BE2C (cell line): ENCODE data around the gene COL15A1. TPM values are rescaled to one million over a fixed set of nuclear protein-coding genes. Genes with fewer than 3 reads are reported as not detected.

Experiments used
- DNase-seq: peaks from one replicate; pipeline ENCODE4 v3.0.0-alpha.2; 2020
- H3K27me3 ChIP-seq: fragments of 250-450 bp; sonication (Bioruptor Pico); 2 replicates; pipeline ENCODE4 v1.5.1; 2020; ENCODE audit warnings: mild to moderate bottlenecking
- H3K36me3 ChIP-seq: fragments of 250-450 bp; sonication (Bioruptor Pico); 2 replicates; pipeline ENCODE4 v1.5.1; 2020; ENCODE audit warnings: mild to moderate bottlenecking
- H3K4me1 ChIP-seq: fragments of 250-450 bp; sonication (Bioruptor Pico); 2 replicates; pipeline ENCODE4 v1.5.1; 2020
- H3K4me3 ChIP-seq: 2 replicates; pipeline ENCODE4 v1.5.1; 2011; ENCODE audit warnings: low read depth, low read length
- H3K9me3 ChIP-seq: fragments of 250-450 bp; sonication (Bioruptor Pico); 2 replicates; pipeline ENCODE4 v1.5.1; 2020
- CTCF ChIP-seq: IDR thresholded peaks from 2 replicates; pipeline ENCODE4 v1.5.1; 2012; ENCODE audit warnings: mild to moderate bottlenecking, low read depth, low read length
- polyA plus RNA-seq: library from polyadenylated mRNA; unstranded; fragments of >200 nt; gene quantifications from one replicate; pipeline ENCODE4 v1.2.1, GENCODE V29; 2012; ENCODE audit warnings: low read depth, missing spikeins; ENCODE audit not compliant: insufficient read length, insufficient read depth

Gene COL15A1
- polyA plus RNA-seq: not detected

- Histone ChIP-seq H3K4me3 (no peak within 1 kb of the TSS), H3K9me3 (no peaks in the 10 kb centered on the region; the same call in 1 of the 2 replicates), H3K27me3 (peaks cover 50% of the 10 kb centered on the region), H3K36me3 (no peaks in the 10 kb centered on the region), H3K4me1 (no peaks in the 10 kb centered on the region)
- TF ChIP-seq CTCF: no peak
- no peak for DNase-seq
Measured at GRCh38 chr9:98943682-98944056, at the start of gene COL15A1. TSS of gene COL15A1 (plus strand) at chr9:98943907. CDS start at chr9:98944062, 155 bp downstream.

- no peaks in the 10 kb centered on the region for H3K9me3 ChIP-seq
- no peak for DNase-seq
- no peaks in the 10 kb centered on the region for H3K36me3 ChIP-seq
- TF ChIP-seq CTCF: no peak
- H3K4me1 ChIP-seq: no peaks in the 10 kb centered on the region
- H3K27me3 ChIP-seq: peaks cover 10% of the 10 kb centered on the region
- H3K4me3 ChIP-seq: no peak overlapping the region
Measured at GRCh38 chr9:98894171-98894570, 49.5 kb upstream of the COL15A1 start.

- Histone ChIP-seq H3K4me1 (no peaks in the 10 kb centered on the region), H3K9me3 (no peaks in the 10 kb centered on the region), H3K4me3 (no peak overlapping the region), H3K36me3 (no peaks in the 10 kb centered on the region), H3K27me3 (peaks cover 10% of the 10 kb centered on the region)
- no peak for TF ChIP-seq CTCF
- DNase-seq: no peak
Measured at GRCh38 chr9:98894761-98895160, 48.9 kb upstream of the COL15A1 start.

- TF ChIP-seq CTCF: no peak
- no peaks in the 10 kb centered on the region for H3K9me3 ChIP-seq
- DNase-seq: no peak
- peaks cover 10% of the 10 kb centered on the region for H3K27me3 ChIP-seq
- no peaks in the 10 kb centered on the region for H3K4me1 ChIP-seq
- no peaks in the 10 kb centered on the region for H3K36me3 ChIP-seq
- H3K4me3 ChIP-seq: no peak overlapping the region
Measured at GRCh38 chr9:98896632-98897031, 47.1 kb upstream of the COL15A1 start.

- Histone ChIP-seq H3K4me3 (no peak overlapping the region), H3K4me1 (no peaks in the 10 kb centered on the region), H3K9me3 (no peaks in the 10 kb centered on the region), H3K27me3 (peaks cover 7% of the 10 kb centered on the region), H3K36me3 (no peaks in the 10 kb centered on the region)
- DNase-seq: no peak
- no peak for TF ChIP-seq CTCF
Measured at GRCh38 chr9:98897745-98898144, 46.0 kb upstream of the COL15A1 start.

- TF ChIP-seq CTCF: no peak
- Histone ChIP-seq H3K27me3 (no peaks in the 10 kb centered on the region; the same call in 1 of the 2 replicates), H3K9me3 (no peaks in the 10 kb centered on the region), H3K36me3 (no peaks in the 10 kb centered on the region), H3K4me1 (no peaks in the 10 kb centered on the region), H3K4me3 (no peak overlapping the region)
- DNase-seq: no peak
Measured at GRCh38 chr9:98899408-98900056, 44.2 kb upstream of the COL15A1 start.
